COLO829 (cell line): Measurements from ENCODE around the gene WSCD1.

Experiments used
- DNase-seq: peaks from one replicate; pipeline ENCODE4 v3.0.0; 2012; ENCODE audit warnings: low spot score

WSCD1 gene

GRCh38 chr17:6086603-6087400, 16.6 kb downstream of the WSCD1 start:
- no peak for DNase-seq

GRCh38 chr17:6088141-6088540, 18.0 kb downstream of the WSCD1 start:
- no peak for DNase-seq

DNA sequence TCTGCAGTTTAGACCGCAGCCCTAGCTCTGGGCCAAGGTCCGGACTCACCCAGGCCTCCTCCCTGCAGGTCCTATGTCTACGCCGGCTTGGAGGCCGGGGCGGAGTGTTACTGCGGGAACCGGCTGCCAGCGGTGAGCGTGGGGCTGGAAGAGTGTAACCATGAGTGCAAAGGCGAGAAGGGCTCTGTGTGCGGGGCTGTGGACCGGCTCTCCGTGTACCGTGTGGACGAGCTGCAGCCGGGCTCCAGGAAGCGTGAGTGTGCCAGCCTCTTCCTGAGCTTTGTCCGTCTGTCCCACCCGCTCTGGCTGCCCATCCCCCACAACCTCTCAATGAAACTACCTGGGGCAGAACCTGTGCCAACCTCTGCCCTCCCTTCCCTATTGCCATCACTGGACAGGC, 20.1 kb downstream of the WSCD1 start:
- DNase-seq = no peak

- no peak for DNase-seq
Observed at GRCh38 chr17:6092182-6092902, 22.2 kb downstream of the WSCD1 start.

- no peak for DNase-seq
Observed at GRCh38 chr17:6092903-6093468, 22.8 kb downstream of the WSCD1 start.

DNA sequence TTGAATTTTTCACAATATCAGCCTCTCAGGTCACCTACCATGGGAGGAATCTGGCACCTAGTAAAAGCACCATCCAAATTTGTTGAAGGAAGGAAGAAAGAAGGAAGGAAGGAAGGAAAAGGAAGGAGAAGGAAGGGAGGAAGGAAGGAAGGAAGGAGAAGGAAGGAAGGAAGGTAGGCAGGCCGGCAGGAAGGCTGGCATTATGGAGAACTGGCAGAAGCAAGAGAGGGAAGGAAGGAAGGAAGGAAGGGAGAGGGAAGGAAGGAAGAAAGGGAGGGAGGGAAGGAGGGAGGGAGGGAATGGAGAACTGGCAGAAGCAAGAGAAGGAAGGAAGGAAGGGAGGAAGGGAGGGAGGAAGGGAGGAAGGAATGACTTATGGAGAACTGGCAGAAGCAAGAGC, 24.3 kb downstream of the WSCD1 start:
- DNase-seq = no peak

- no peak for DNase-seq
Observed at GRCh38 chr17:6094926-6095325, 24.7 kb downstream of the WSCD1 start.

- no peak for DNase-seq
Observed at GRCh38 chr17:6095501-6095900, 25.3 kb downstream of the WSCD1 start.

- DNase-seq = no peak
Observed at GRCh38 chr17:6096201-6097004, 26.2 kb downstream of the WSCD1 start.

DNA sequence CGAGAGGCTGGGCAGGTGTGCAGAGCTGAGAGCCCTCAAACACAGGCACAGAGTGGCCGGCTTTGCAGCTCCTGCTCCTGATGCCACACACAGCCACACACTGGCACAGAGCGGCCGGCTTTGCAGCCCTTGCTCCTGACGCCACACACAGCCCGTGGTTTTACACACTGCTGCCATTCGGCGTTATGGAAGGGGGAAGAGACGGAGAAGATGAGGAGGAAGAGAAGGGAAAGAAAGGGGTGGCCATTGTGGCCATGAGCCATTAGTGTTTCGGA, 26.8 kb downstream of the WSCD1 start:
- no peak for DNase-seq

DNA sequence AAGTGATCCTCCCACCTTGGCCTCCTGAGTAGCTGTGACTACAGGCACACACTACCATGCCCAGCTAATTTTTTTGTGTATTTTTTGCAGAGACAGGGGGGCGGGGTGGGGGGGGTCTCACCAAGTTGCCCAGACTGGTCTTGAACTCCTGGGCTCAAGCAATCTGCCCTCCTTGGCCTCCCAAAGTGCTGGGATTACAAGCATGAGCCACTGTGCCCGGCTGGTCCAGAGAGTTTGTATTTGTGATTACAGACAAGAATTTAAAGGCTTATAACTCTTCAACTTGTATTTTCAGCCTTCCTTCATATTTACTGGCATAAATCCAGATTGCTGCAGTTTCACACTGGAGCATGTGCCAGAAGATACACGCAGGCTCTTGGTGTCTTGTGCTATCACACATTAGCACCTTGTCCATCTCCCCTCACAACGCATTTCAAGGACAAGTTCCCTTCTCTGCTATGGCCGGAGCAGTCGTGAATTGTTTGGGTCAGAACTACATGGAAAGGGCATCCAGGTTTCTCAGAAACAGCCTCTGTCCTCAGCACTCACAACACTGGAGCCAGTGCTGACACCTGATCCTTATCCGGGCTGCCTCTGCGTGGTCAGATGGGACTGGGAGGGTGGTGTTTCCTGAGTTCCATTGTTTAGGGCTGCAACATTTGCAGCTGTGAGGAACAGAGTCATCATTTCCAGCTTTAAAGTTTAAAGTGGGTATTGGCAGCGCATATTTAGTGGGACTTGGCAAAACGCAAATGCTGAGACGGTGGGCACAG, 28.1 kb downstream of the WSCD1 start:
- DNase-seq = no peak

GRCh38 chr17:6098823-6099180, 28.6 kb downstream of the WSCD1 start:
- no peak for DNase-seq

GRCh38 chr17:6099492-6099891, 29.3 kb downstream of the WSCD1 start:
- DNase-seq = no peak

DNA sequence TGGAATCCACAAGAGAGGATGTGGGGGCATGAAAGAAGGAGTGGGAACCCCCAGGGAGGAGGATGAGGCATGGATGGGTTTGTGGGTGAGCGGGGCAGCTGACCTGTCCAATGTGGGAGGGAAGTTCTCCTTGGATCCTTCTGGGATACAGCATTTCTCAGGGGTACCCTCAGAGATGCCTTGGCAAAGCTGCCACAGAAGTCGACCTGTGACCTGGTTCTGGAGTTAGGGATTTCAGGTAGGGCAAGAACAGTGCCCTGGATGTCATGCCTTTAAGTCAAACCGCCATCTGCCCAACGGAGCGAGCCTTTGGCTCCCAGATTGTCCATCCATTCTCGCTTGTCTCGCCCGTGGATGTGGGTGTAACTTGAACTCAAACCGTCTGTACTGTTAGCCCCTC, 30.0 kb downstream of the WSCD1 start:
- no peak for DNase-seq

DNA sequence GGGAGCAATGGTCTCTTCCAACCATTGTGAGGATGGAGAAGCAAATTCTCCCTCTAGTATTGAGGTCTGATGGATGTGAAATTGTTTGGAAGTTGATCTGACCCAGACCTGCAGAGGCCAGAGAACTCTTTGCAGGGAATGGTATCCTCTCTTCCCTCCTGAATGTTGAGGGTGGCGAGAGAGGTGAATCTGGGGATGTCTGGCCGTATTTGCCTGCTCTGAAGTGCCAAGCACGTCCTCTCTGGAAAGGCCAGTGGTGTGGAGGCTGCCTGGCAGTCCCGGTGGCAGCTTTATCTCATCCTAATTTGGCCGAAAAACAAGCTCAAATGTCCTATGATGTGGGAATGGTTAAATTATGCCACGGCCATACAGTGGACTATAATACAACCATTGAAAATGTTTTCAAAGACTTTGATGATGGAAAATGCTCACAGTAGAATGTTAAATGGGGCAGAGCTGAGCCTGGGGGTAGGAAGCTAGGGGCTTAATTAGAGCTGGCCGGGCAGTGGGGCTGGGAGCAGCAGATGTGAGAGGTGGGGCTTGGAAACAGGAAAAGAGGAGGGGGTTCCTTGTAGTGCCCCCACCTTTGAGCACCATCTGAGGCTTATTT, 30.8 kb downstream of the WSCD1 start:
- DNase-seq = no peak

GRCh38 chr17:6101706-6102105, 31.5 kb downstream of the WSCD1 start:
- DNase-seq = no peak

- DNase-seq = no peak
Observed at GRCh38 chr17:6102615-6103014, 32.4 kb downstream of the WSCD1 start.

DNA sequence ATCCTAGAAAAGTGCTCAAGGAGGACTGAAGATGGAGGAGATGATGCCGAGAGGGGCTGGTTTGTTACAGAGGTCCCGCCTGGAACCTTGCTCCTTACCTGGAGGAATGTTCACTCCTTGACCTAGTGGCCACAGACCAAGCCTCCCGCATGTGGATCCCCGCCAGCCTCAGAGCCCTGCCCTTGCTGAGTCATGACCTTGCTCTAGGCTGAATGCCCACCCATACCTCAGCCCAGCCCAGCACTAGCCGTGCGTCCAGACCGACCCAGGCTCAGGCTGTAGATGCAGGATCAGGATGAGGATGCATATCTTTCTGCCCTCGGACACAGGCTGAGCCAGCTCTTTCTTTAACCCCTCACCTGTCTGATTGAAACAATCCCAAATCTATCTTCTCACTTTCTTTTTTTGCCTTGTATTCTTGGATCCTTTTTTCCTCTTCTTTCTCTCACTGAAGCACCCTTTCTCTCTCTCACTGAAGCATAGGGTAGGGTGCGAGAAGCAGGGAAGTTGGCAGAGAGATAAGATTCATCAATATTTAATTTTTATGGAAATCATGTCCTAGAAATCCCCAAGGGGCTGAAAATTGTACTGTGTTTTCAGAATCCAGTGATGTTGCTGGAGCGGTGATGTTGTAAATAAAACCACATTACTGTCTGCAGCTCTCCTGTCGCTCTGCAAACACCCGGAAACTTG, 34.9 kb downstream of the WSCD1 start:
- no peak for DNase-seq

DNA sequence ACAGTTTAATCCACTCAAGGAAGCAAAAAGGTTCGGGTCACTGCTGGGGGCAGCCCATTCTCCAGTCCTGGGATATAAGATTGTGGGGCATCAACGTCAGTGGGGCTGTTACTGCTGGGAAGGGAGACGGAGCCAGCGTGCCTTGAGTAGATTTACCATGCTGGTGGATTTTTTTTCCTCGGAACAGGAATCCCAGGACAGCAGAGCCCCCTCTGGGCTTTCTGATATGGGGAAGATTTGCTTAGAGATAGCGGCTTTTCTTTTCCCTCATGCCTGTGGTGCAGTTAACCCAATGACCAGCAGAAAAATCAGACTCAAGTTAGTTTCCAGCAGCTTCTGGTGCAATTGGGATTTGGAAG, 35.4 kb downstream of the WSCD1 start:
- DNase-seq = no peak

- DNase-seq = no peak
Observed at GRCh38 chr17:6106212-6106611, 36.0 kb downstream of the WSCD1 start.

DNA sequence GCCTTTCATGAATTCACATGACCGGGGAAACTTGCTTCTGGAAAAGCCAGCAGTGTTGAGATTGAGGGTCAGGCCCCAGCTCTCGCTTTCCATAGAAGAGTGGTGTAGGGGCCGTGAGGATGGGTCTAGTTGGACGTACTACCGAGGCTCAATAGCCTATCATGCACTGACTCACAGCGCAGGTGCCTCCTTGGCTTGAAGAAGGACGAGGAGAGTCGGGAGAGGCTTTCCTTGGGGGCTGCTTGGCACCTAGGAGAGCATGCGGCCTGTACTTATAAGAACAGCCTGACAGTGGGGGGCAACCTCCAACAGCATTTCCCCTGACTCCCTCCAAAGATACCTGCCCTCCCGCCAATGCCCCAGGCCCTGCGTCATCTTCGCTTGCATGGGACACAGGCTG, 37.6 kb downstream of the WSCD1 start:
- DNase-seq = no peak
